Large intestine (tissue), 3 donors: ENCODE measurements around the gene ZNF280B. TPM values are rescaled to one million over a fixed set of nuclear protein-coding genes. Genes with fewer than 3 reads are reported as not detected.
"Not testable (repeated sequence)": the region's sequence is repeated elsewhere in the genome, so short reads cannot be mapped to it uniquely, and the experiment has no call there.

Experiments
- DNase-seq, 2 donors: peaks; one replicate each; pipeline versions ENCODE4 v3.0.0 to v3.0.0-alpha.2; 2013
- H3K27ac ChIP-seq: one replicate; pipeline ENCODE4 v1.5.1; 2013; ENCODE audit warnings: low read length
- H3K27me3 ChIP-seq: 2 replicates; pipeline ENCODE4 v1.6.1; 2013; ENCODE audit warnings: low read length; ENCODE audit not compliant: control insufficient read depth, insufficient read depth
- H3K36me3 ChIP-seq: 2 replicates; pipeline ENCODE4 v1.6.1; 2013; ENCODE audit warnings: low read length; ENCODE audit not compliant: control insufficient read depth, insufficient read depth
- H3K4me1 ChIP-seq: one replicate; pipeline ENCODE4 v1.6.1; 2013; ENCODE audit warnings: low read length; ENCODE audit not compliant: control insufficient read depth, insufficient read depth
- H3K4me3 ChIP-seq: one replicate; pipeline ENCODE4 v1.5.1; 2013; ENCODE audit warnings: low read length
- H3K9me3 ChIP-seq: one replicate; pipeline ENCODE4 v1.6.1; 2013; ENCODE audit warnings: mild to moderate bottlenecking, low read depth, low read length, moderate library complexity; ENCODE audit not compliant: control insufficient read depth
- WGBS: methylation state at CpG from one replicate; pipeline ENCODE4 v1.1.5; 2013; ENCODE audit warnings: low lambda C conversion rate; ENCODE audit not compliant: insufficient coverage; 5-methylcytosine and 5-hydroxymethylcytosine counted together
- polyA plus RNA-seq: library from polyadenylated mRNA; unstranded; fragments of 120-200 nt; gene quantifications from one replicate; pipeline ENCODE4 v1.2.1, GENCODE V29; 2013

The ZNF280B gene
- polyA plus RNA-seq, 1 donor, result 2.3 TPM

- Histone ChIP-seq H3K27me3 (peaks cover 7% of the 10 kb centered on the region), H3K4me1 (no peaks in the 10 kb centered on the region), H3K9me3 (peaks cover 13% of the 10 kb centered on the region), H3K27ac (no peak overlapping the region), H3K36me3 (no peaks in the 10 kb centered on the region), H3K4me3 (no peak overlapping the region)
- DNase-seq, result no peak
- WGBS, result 58% methylated on average over 3 of the region's 3 CpGs
Observed at GRCh38 chr22:22454997-22455396, 53.5 kb downstream of the ZNF280B start.

GRCh38 chr22:22452996-22453686 lies 55.4 kb downstream of the ZNF280B start:
- Histone ChIP-seq H3K27ac (no peak overlapping the region), H3K9me3 (peaks cover 6% of the 10 kb centered on the region), H3K36me3 (no peaks in the 10 kb centered on the region), H3K4me1 (no peaks in the 10 kb centered on the region), H3K27me3 (peaks cover 11% of the 10 kb centered on the region), H3K4me3 (no peak overlapping the region)
- 63% methylated on average over 3 of the region's 6 CpGs for WGBS
- DNase-seq, result no peak

- no peak for DNase-seq
- peaks cover 18% of the 10 kb centered on the region for H3K27me3 ChIP-seq
- H3K27ac ChIP-seq, result no peak overlapping the region
- H3K4me3 ChIP-seq, result no peak overlapping the region
- no peaks in the 10 kb centered on the region for H3K4me1 ChIP-seq
- no peaks in the 10 kb centered on the region for H3K36me3 ChIP-seq
- peaks cover 6% of the 10 kb centered on the region for H3K9me3 ChIP-seq
- WGBS, result no CpG with 5 or more reads among the region's 1 CpG
Observed at GRCh38 chr22:22452211-22452610, 56.3 kb downstream of the ZNF280B start.

GRCh38 chr22:22450343-22450839 lies 58.2 kb downstream of the ZNF280B start:
- Histone ChIP-seq H3K9me3 (peaks cover 6% of the 10 kb centered on the region), H3K4me3 (no peak overlapping the region), H3K27ac (no peak overlapping the region), H3K36me3 (no peaks in the 10 kb centered on the region), H3K4me1 (no peaks in the 10 kb centered on the region), H3K27me3 (peaks cover 18% of the 10 kb centered on the region)
- no peak for DNase-seq
- no CpG with 5 or more reads among the region's 4 CpGs for WGBS

- Histone ChIP-seq H3K4me1 (no peaks in the 10 kb centered on the region), H3K27me3 (peaks cover 18% of the 10 kb centered on the region), H3K4me3 (no peak overlapping the region), H3K27ac (no peak overlapping the region), H3K36me3 (no peaks in the 10 kb centered on the region), H3K9me3 (peaks cover 6% of the 10 kb centered on the region)
- no CpG with 5 or more reads among the region's 1 CpG for WGBS
- DNase-seq, result no peak
Observed at GRCh38 chr22:22449819-22450218, 58.7 kb downstream of the ZNF280B start.

GRCh38 chr22:22446517-22446916 lies 62.0 kb downstream of the ZNF280B start:
- H3K27me3 ChIP-seq, result peaks cover 18% of the 10 kb centered on the region
- no peak for DNase-seq
- H3K27ac ChIP-seq, result no peak overlapping the region
- no peak overlapping the region for H3K4me3 ChIP-seq
- H3K4me1 ChIP-seq, result no peaks in the 10 kb centered on the region
- H3K9me3 ChIP-seq, result no peaks in the 10 kb centered on the region
- WGBS, result no CpG with 5 or more reads among the region's 2 CpGs
- H3K36me3 ChIP-seq, result no peaks in the 10 kb centered on the region

GRCh38 chr22:22444007-22444589 lies 64.4 kb downstream of the ZNF280B start:
- 90% methylated on average over 2 of the region's 5 CpGs for WGBS
- not testable (repeated sequence) for H3K4me3 ChIP-seq, H3K9me3 ChIP-seq, H3K4me1 ChIP-seq, DNase-seq, H3K27ac ChIP-seq, H3K36me3 ChIP-seq
- peaks cover 10% of the 10 kb centered on the region for H3K27me3 ChIP-seq

- no peak for DNase-seq
- Histone ChIP-seq H3K4me3 (no peak overlapping the region), H3K9me3 (no peaks in the 10 kb centered on the region)
Observed at GRCh38 chr22:22442928-22443709, 65.4 kb downstream of the ZNF280B start.

GRCh38 chr22:22441626-22442025 lies 66.9 kb downstream of the ZNF280B start:
- not testable (repeated sequence) for H3K27me3 ChIP-seq, H3K4me3 ChIP-seq, H3K27ac ChIP-seq, DNase-seq, H3K4me1 ChIP-seq, H3K36me3 ChIP-seq, H3K9me3 ChIP-seq
- no CpG with 5 or more reads among the region's 28 CpGs for WGBS

More at GRCh38 chr22:22442928-22443709, 65.4 kb downstream of the ZNF280B start:
- 80% methylated on average over 6 of the region's 7 CpGs for WGBS
- peaks cover 7% of the 10 kb centered on the region for H3K27me3 ChIP-seq
- no peak overlapping the region for H3K27ac ChIP-seq
- no peaks in the 10 kb centered on the region for H3K4me1 ChIP-seq
- H3K36me3 ChIP-seq, result no peaks in the 10 kb centered on the region

- H3K4me1 ChIP-seq, result no peaks in the 10 kb centered on the region
- H3K4me3 ChIP-seq, result no peak overlapping the region
- WGBS, result no CpG with 5 or more reads among the region's 1 CpG
- H3K36me3 ChIP-seq, result no peaks in the 10 kb centered on the region
- no peak for DNase-seq
- no peaks in the 10 kb centered on the region for H3K27me3 ChIP-seq
- no peaks in the 10 kb centered on the region for H3K9me3 ChIP-seq
- H3K27ac ChIP-seq, result no peak overlapping the region
Observed at GRCh38 chr22:22440188-22440587, 68.4 kb downstream of the ZNF280B start.
